Panc1 (cell line): ENCODE data around the gene ZNF146. TPM values are rescaled to one million over a fixed set of nuclear protein-coding genes. Genes with fewer than 3 reads are reported as not detected.
A peak's percentile ranks its signal among the peaks of the same experiment; 100 is the strongest.

Source experiments
- ATAC-seq: fragments of 200-7000 bp; cut with Tn5 transposase; 2 replicates; pipeline ENCODE4 v1.9.1; 2020; ENCODE audit warnings: mild to moderate bottlenecking, moderate library complexity
- BruUV-seq: library from RNA; stranded (reverse); fragments of 400-500 nt; replicated peaks from 2 replicates; lab custom pipeline; 2021; lab: Mats Ljungman, UMichigan
- CTCF ChIA-PET: fragments of 300-600 bp; sonication (Branson Sonifier 250); formaldehyde crosslinking; loops from one replicate; lab custom pipeline; 2022; ENCODE audit warnings: antibody characterized with exemption; lab: Charles Lee
- POLR2A ChIA-PET: fragments of 300-600 bp; sonication (Branson Sonifier 250); formaldehyde crosslinking; loops from one replicate; lab custom pipeline; 2022; ENCODE audit warnings: antibody characterized with exemption; lab: Charles Lee
- DNase-seq: peaks from one replicate; pipeline ENCODE4 v3.0.0-alpha.2; 2010; ENCODE audit warnings: low read depth, low spot score
- H3K27ac ChIP-seq: 2 replicates; pipeline ENCODE4 v1.5.1; 2011; ENCODE audit warnings: mild to moderate bottlenecking, low read length, inconsistent platforms
- H3K27me3 ChIP-seq: fragments of 200-500 bp; sonication (Bioruptor generic); 2 replicates; pipeline ENCODE4 v1.6.0; 2014; ENCODE audit warnings: low read length, inconsistent platforms; ENCODE audit not compliant: control insufficient read depth, insufficient read depth
- H3K36me3 ChIP-seq: fragments of 200-500 bp; sonication (Bioruptor generic); 2 replicates; pipeline ENCODE4 v1.5.1; 2014; ENCODE audit warnings: inconsistent platforms, mild to moderate bottlenecking, low read length, moderate library complexity; ENCODE audit not compliant: control insufficient read depth, insufficient read depth
- H3K4me1 ChIP-seq: 2 replicates; pipeline ENCODE4 v1.5.1; 2011; ENCODE audit warnings: inconsistent platforms, mild to moderate bottlenecking, low read length, moderate library complexity; ENCODE audit not compliant: control insufficient read depth, insufficient read depth
- H3K4me3 ChIP-seq, 2 experiments: 2 replicates each; pipeline ENCODE4 v1.5.1; 2011 to 2012; ENCODE audit warnings: low read depth in 2 of 2, low read length in 2 of 2, mild to moderate bottlenecking in 2 of 2, inconsistent platforms in 1 of 2, moderate library complexity in 1 of 2
- H3K9me3 ChIP-seq: fragments of 200-500 bp; sonication (Bioruptor generic); 2 replicates; pipeline ENCODE4 v1.5.1; 2014; ENCODE audit warnings: low read depth, mild to moderate bottlenecking, inconsistent platforms, low read length, moderate library complexity; ENCODE audit not compliant: control insufficient read depth, insufficient read depth
- POLR2AphosphoS5 ChIP-seq: IDR thresholded peaks from 2 replicates; pipeline ENCODE4 v1.6.1; 2012; ENCODE audit warnings: mild to moderate bottlenecking, low read depth, low read length, moderate library complexity
- SIN3A ChIP-seq: IDR thresholded peaks from 2 replicates; pipeline ENCODE4 v1.6.1; 2012; ENCODE audit warnings: low read depth, mild to moderate bottlenecking, low read length, moderate library complexity, borderline replicate concordance; ENCODE audit not compliant: insufficient read depth
- TCF7L2 ChIP-seq: IDR thresholded peaks from 2 replicates; pipeline ENCODE4 v1.6.1; 2011; ENCODE audit warnings: mild to moderate bottlenecking, low read depth, low read length, inconsistent platforms
- in situ Hi-C: cut with HindIII; loops from 2 replicates; pipeline ENCODE4 v1.10.0; 2016; ENCODE audit warnings: low sequenced_read_pairs, low pct_unique_long_range_greater_than_20kb
- intact Hi-C: fragments of 100-400 bp; cut with micrococcal nuclease; formaldehyde crosslinking; loops from one replicate; pipeline ENCODE4 v1.10.0; 2022; ENCODE audit not compliant: unreplicated experiment
- total RNA-seq: library from RNA; stranded (reverse); gene quantifications from one replicate; pipeline ENCODE4 v1.2.1, GENCODE V29; 2021; ENCODE audit not compliant: unreplicated experiment
- TF ChIP-seq, protein P1 (sequence below): fragments of 450-650 bp; IDR thresholded peaks from 2 replicates; pipeline ENCODE4 v1.5.1; 2017; ENCODE audit warnings: mild to moderate bottlenecking
- TF ChIP-seq, protein P2 (sequence below), 2 experiments: IDR thresholded peaks; 2 replicates each; pipeline ENCODE4 v1.6.1; 2011 to 2012; ENCODE audit warnings: low read depth in 2 of 2, control low read depth in 1 of 2, low read length in 1 of 2, mild to moderate bottlenecking in 1 of 2, moderate library complexity in 1 of 2; ENCODE audit not compliant: insufficient read depth in 1 of 2

The ZNF146 gene
- total RNA-seq, 1 experiment from 2014 or later, result 121 TPM

DNA sequence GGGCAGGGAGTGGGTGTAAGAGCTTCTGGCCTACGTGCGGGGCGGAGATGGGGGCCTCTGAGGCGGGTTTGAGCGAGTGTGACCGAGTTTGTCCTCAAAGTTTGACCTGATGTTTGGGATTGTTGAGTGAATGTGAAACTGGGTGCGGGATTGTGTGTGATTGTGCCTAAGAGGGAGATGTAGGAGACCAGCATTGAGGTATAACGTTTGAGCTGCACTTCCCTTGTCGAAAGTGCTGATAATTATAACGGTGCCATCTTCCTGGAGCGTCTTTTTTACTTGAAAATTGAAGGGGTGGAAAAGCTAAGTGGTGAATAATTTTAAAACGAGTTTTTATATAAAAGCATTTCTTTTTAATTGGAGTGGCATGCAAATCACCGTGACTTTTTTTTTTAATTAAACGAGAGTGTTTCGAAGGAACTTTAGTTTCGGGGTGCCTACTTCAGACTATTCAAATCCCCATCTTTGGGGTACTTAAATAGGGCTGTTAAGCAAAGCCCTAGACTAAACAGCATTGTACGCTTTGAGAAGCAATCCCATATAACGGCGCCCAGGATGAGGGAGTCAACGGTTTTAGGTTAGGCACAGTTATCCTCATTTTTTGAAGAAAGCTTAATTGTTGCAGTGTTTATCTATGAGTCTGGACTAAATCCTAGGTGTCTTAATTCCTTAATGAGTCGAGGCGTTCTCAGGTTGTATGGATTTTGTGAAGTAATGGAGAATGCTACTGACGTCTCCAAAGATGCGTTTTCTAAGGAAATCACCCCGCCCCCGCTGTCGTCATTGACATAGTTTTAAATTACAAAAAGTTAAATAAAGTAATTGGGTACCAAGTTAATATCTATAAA, 594 bp downstream of the ZNF146 start:
- TF ChIP-seq POLR2AphosphoS5 (no peak; the same call in 1 of the 2 replicates), TCF7L2 (no peak), SIN3A (no peak)
- TF ChIP-seq, protein P1, sequence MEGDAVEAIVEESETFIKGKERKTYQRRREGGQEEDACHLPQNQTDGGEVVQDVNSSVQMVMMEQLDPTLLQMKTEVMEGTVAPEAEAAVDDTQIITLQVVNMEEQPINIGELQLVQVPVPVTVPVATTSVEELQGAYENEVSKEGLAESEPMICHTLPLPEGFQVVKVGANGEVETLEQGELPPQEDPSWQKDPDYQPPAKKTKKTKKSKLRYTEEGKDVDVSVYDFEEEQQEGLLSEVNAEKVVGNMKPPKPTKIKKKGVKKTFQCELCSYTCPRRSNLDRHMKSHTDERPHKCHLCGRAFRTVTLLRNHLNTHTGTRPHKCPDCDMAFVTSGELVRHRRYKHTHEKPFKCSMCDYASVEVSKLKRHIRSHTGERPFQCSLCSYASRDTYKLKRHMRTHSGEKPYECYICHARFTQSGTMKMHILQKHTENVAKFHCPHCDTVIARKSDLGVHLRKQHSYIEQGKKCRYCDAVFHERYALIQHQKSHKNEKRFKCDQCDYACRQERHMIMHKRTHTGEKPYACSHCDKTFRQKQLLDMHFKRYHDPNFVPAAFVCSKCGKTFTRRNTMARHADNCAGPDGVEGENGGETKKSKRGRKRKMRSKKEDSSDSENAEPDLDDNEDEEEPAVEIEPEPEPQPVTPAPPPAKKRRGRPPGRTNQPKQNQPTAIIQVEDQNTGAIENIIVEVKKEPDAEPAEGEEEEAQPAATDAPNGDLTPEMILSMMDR, result no peak
- TF ChIP-seq, protein P2, sequence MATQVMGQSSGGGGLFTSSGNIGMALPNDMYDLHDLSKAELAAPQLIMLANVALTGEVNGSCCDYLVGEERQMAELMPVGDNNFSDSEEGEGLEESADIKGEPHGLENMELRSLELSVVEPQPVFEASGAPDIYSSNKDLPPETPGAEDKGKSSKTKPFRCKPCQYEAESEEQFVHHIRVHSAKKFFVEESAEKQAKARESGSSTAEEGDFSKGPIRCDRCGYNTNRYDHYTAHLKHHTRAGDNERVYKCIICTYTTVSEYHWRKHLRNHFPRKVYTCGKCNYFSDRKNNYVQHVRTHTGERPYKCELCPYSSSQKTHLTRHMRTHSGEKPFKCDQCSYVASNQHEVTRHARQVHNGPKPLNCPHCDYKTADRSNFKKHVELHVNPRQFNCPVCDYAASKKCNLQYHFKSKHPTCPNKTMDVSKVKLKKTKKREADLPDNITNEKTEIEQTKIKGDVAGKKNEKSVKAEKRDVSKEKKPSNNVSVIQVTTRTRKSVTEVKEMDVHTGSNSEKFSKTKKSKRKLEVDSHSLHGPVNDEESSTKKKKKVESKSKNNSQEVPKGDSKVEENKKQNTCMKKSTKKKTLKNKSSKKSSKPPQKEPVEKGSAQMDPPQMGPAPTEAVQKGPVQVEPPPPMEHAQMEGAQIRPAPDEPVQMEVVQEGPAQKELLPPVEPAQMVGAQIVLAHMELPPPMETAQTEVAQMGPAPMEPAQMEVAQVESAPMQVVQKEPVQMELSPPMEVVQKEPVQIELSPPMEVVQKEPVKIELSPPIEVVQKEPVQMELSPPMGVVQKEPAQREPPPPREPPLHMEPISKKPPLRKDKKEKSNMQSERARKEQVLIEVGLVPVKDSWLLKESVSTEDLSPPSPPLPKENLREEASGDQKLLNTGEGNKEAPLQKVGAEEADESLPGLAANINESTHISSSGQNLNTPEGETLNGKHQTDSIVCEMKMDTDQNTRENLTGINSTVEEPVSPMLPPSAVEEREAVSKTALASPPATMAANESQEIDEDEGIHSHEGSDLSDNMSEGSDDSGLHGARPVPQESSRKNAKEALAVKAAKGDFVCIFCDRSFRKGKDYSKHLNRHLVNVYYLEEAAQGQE (IDR thresholded peaks at IDR 0.05; ENCODE audit: insufficient read depth in 1 of 2, low read depth in 2 of 2, low read length in 1 of 2), result no peak
- peak overlapping the region; percentile 99 for H3K27ac ChIP-seq
- H3K27me3 ChIP-seq, result no peaks in the 10 kb centered on the region
- H3K36me3 ChIP-seq, result peaks cover 6% of the 10 kb centered on the region
- H3K9me3 ChIP-seq, result no peaks in the 10 kb centered on the region
- peak overlapping the region; percentile 83 to 99 for H3K4me3 ChIP-seq
- POLR2A ChIA-PET, result interaction anchor here (0.6 to 2.6 kb wide), 2 partner anchors 9 to 38 kb away, joined by 3 to 11 read pairs; no protein-coding TSS in a partner anchor
- intact Hi-C loops (no loop called here), in situ Hi-C loops (no loop called here)
- CTCF ChIA-PET, result no interaction called here
- BruUV-seq, result TSS peak; percentile 97
- peaks cover 5% of the 10 kb centered on the region; the same call in 1 of the 2 replicates for H3K4me1 ChIP-seq
- ATAC-seq, result no peak
- DNase-seq, result no peak

DNA sequence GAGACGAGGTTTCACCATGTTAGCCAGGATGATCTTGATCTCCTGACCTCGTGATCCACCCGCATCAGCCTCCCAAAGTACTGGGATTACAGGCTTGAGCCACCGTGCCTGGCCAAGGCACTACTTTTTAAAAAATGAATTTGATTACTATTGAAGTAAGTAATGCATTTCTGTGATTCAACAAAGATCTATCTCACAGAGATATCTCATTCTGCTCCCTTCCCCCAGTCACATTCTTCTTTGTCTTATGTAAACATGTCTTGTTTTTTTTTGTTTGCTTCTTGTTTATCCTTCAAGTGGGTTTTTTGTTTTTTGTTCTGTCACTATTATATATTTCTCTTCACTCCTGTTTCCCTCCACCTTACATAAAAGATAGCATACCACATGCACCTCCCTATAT, 6.6 kb downstream of the ZNF146 start:
- BruUV-seq, result no TSS peak
- ChIA-PET POLR2A (no interaction called here), CTCF (no interaction called here)
- ATAC-seq (no peak), DNase-seq (no peak)
- Histone ChIP-seq H3K27ac (no peak overlapping the region), H3K4me1 (peaks cover 3% of the 10 kb centered on the region; the same call in 1 of the 2 replicates), H3K4me3 (no peak overlapping the region), H3K9me3 (no peaks in the 10 kb centered on the region), H3K27me3 (no peaks in the 10 kb centered on the region), H3K36me3 (peaks cover 32% of the 10 kb centered on the region)
- intact Hi-C loops, result no loop called here
- in situ Hi-C loops, result no loop called here
- TF ChIP-seq SIN3A, result no peak
- TF ChIP-seq, protein P1, result no peak
- TF ChIP-seq, protein P2 (IDR thresholded peaks at IDR 0.05; ENCODE audit: insufficient read depth in 1 of 2, low read depth in 2 of 2, low read length in 1 of 2), result no peak
- TF ChIP-seq TCF7L2, result no peak
